Psoas muscle (tissue), 8 donors: ENCODE data around the gene IGF1. TPM values are rescaled to one million over a fixed set of nuclear protein-coding genes. Genes with fewer than 3 reads are reported as not detected.

ENCODE experiments used
- ATAC-seq, 4 donors: fragments of 200-7000 bp; cut with Tn5 transposase; one replicate each; pipeline ENCODE4 v1.9.1; 2020; ENCODE audit warnings: moderate library complexity in 3 of 4, mild to moderate bottlenecking in 2 of 4
- DNase-seq, 2 donors: peaks; one replicate each; pipeline ENCODE4 v3.0.0-alpha.2; 2020
- H3K27ac ChIP-seq: fragments of 200-600 bp; one replicate; pipeline ENCODE4 v1.8.0; 2022
- H3K27me3 ChIP-seq, 3 donors: fragments of 200-600 bp in 1 of 3; one replicate each; pipeline versions ENCODE4 v1.6.1 to v1.8.0; 2013 to 2022; ENCODE audit warnings: low read length in 2 of 3, mild to moderate bottlenecking in 2 of 3, moderate library complexity in 1 of 3; ENCODE audit not compliant: insufficient read depth in 3 of 3
- H3K36me3 ChIP-seq, 2 donors: fragments of 200-600 bp in 1 of 2; one replicate each; pipeline versions ENCODE4 v1.6.1 to v1.8.0; 2013 to 2022; ENCODE audit warnings: low read depth in 1 of 2, mild to moderate bottlenecking in 1 of 2, moderate library complexity in 1 of 2; ENCODE audit not compliant: insufficient read depth in 1 of 2
- H3K4me1 ChIP-seq: fragments of 200-600 bp; one replicate; pipeline ENCODE4 v1.8.0; 2022
- H3K4me3 ChIP-seq: fragments of 200-600 bp; one replicate; pipeline ENCODE4 v1.8.0; 2022; ENCODE audit warnings: mild to moderate bottlenecking
- H3K9me3 ChIP-seq: fragments of 200-600 bp; one replicate; pipeline ENCODE4 v1.8.0; 2022
- WGBS, 3 donors: extraction: QIAGEN DNeasy Blood & Tissue Kit; methylation state at CpG; one replicate each; pipeline versions ENCODE4 v1.1.6 to v1.1.7; 2013; 5-methylcytosine and 5-hydroxymethylcytosine counted together
- intact Hi-C, 2 donors: fragments of 100-400 bp; cut with DNase I; formaldehyde crosslinking; loops; one replicate each; pipeline versions ENCODE4 v1.11.0 to v1.14.2; 2022
- polyA plus RNA-seq, 3 donors: library from polyadenylated mRNA; stranded (reverse); fragments of 200-250 nt; gene quantifications; one replicate each; pipeline ENCODE4 v1.2.3, GENCODE V29; 2013
- total RNA-seq, 4 donors: library from RNA; stranded (reverse); fragmentation: NEBNext Ultra II Directional in 2 of 4; extraction: Animal tissue kit (Norgen Biotek cat#: 25700) in 2 of 4; gene quantifications; one replicate each; pipeline versions ENCODE4 v1.2.1 to v1.2.4, GENCODE V29; 2021 to 2023
- TF ChIP-seq, protein P1 (sequence below): fragments of 200-600 bp; IDR thresholded peaks from one replicate; pipeline ENCODE4 v1.8.0; 2022; ENCODE audit warnings: antibody characterized with exemption
- donor health status: healthy with polysubstance abuse.
- donor health status: DM: no; HTN: no; CAD: no; lungs with moderate emphysema.
- donor health status: Bipolar disorder and iron deficiency.
- donor health status: healthy.
- donor health status: DM: yes; HTN: yes; CAD: no.
- donor health status: DM: no; HTN: no; CAD: no.
- donor health status: DM: no; HTN: no; CAD: no.
- donor health status: DM: yes; HTN: yes; CAD: no.

Gene IGF1
- total and polyA plus RNA-seq, 7 donors: 5.3 to 30.2 (median 18.7) TPM

- H3K27ac ChIP-seq: no peak overlapping the region
- 70 to 85% (median 83%) methylated on average over 1 of the region's 1 CpG for WGBS, 3 donors
- intact Hi-C loops: no loop called here
- DNase-seq: no peak
- no peak for ATAC-seq
- no peak overlapping the region for H3K4me3 ChIP-seq
- H3K27me3 ChIP-seq: no peaks in the 10 kb centered on the region
- TF ChIP-seq, protein P1, sequence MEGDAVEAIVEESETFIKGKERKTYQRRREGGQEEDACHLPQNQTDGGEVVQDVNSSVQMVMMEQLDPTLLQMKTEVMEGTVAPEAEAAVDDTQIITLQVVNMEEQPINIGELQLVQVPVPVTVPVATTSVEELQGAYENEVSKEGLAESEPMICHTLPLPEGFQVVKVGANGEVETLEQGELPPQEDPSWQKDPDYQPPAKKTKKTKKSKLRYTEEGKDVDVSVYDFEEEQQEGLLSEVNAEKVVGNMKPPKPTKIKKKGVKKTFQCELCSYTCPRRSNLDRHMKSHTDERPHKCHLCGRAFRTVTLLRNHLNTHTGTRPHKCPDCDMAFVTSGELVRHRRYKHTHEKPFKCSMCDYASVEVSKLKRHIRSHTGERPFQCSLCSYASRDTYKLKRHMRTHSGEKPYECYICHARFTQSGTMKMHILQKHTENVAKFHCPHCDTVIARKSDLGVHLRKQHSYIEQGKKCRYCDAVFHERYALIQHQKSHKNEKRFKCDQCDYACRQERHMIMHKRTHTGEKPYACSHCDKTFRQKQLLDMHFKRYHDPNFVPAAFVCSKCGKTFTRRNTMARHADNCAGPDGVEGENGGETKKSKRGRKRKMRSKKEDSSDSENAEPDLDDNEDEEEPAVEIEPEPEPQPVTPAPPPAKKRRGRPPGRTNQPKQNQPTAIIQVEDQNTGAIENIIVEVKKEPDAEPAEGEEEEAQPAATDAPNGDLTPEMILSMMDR: no peak
- H3K4me1 ChIP-seq: peaks cover 6% of the 10 kb centered on the region
- H3K9me3 ChIP-seq: no peaks in the 10 kb centered on the region
- H3K36me3 ChIP-seq: no peaks in the 10 kb centered on the region
Measured at GRCh38 chr12:102472496-102472895, 7.9 kb downstream of the IGF1 start.

DNA sequence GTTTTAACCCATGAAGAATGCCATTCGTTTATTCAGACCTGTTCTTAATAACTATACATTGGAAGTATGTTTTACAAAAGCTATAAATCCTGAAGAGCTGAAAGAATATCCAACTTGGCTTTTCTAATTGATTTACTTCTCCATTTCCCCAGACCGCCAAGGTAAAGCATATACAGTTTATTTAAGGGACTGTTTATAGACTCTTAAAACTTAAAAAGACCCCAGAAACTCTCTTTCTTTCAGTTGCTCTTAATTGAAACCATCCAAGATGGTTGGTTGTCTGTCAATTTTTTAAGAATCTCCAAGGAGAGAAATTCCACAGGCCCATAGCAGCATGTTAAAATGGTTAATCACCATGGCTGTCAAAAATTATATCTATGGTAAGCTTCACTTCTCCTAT is 8.8 kb downstream of the IGF1 start:
- Histone ChIP-seq H3K27ac (no peak overlapping the region), H3K27me3 (no peaks in the 10 kb centered on the region), H3K4me1 (peaks cover 6% of the 10 kb centered on the region), H3K9me3 (no peaks in the 10 kb centered on the region), H3K4me3 (no peak overlapping the region), H3K36me3 (no peaks in the 10 kb centered on the region)
- 66 to 77% (median 69%) methylated on average over 2 of the region's 2 CpGs for WGBS, 3 donors
- ATAC-seq: no peak
- intact Hi-C loops: no loop called here
- TF ChIP-seq, protein P1: no peak
- DNase-seq: no peak

DNA sequence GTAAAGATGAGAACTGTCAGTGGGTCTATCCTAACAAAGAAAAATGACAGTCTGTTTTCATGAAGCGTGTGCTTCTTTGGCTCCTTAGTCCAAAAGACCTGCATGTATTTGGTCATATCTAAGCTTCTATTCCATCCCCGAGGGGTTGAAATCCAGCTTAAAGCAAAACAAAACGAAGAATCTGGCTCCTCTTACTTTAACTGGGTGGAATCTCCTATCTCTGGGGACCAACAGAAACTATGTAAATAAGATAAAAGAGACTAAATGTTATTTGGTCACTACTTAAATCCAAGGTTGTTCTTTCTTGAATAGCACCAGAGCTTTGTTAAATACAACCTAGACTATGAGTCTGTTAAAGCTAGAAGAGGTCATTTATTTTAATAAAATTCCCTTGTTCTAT is 9.4 kb downstream of the IGF1 start:
- TF ChIP-seq, protein P1: no peak
- H3K4me3 ChIP-seq: no peak overlapping the region
- H3K27ac ChIP-seq: no peak overlapping the region
- H3K9me3 ChIP-seq: no peaks in the 10 kb centered on the region
- peaks cover 6% of the 10 kb centered on the region for H3K4me1 ChIP-seq
- no peak for DNase-seq
- no peaks in the 10 kb centered on the region for H3K27me3 ChIP-seq
- no peak for ATAC-seq
- 51 to 66% (median 54%) methylated on average over 3 of the region's 3 CpGs for WGBS, 3 donors
- intact Hi-C loops: no loop called here
- no peaks in the 10 kb centered on the region for H3K36me3 ChIP-seq

GRCh38 chr12:102468261-102468915 is 12.0 kb downstream of the IGF1 start:
- DNase-seq (no peak), ATAC-seq (no peak)
- no peaks in the 10 kb centered on the region for H3K9me3 ChIP-seq
- H3K36me3 ChIP-seq: no peaks in the 10 kb centered on the region
- intact Hi-C loops: no loop called here
- TF ChIP-seq, protein P1: no peak
- WGBS, 3 donors: 85 to 87% (median 87%) methylated on average over 5 of the region's 5 CpGs
- H3K27me3 ChIP-seq: no peaks in the 10 kb centered on the region
- no peak overlapping the region for H3K4me3 ChIP-seq
- H3K4me1 ChIP-seq: no peaks in the 10 kb centered on the region
- H3K27ac ChIP-seq: no peak overlapping the region
